VCaP (cell line): Measurements from ENCODE around the gene AP4E1.

Experiments
- H3K27ac ChIP-seq: fragments of 450-650 bp; 2 replicates; pipeline ENCODE4 v1.5.1; 2017
- TF ChIP-seq, protein P1 (sequence below): fragments of 450-650 bp; conservative IDR thresholded peaks from 2 replicates; pipeline ENCODE4 v1.5.1; 2017; ENCODE audit warnings: mild to moderate bottlenecking, moderate library complexity

The AP4E1 gene

DNA sequence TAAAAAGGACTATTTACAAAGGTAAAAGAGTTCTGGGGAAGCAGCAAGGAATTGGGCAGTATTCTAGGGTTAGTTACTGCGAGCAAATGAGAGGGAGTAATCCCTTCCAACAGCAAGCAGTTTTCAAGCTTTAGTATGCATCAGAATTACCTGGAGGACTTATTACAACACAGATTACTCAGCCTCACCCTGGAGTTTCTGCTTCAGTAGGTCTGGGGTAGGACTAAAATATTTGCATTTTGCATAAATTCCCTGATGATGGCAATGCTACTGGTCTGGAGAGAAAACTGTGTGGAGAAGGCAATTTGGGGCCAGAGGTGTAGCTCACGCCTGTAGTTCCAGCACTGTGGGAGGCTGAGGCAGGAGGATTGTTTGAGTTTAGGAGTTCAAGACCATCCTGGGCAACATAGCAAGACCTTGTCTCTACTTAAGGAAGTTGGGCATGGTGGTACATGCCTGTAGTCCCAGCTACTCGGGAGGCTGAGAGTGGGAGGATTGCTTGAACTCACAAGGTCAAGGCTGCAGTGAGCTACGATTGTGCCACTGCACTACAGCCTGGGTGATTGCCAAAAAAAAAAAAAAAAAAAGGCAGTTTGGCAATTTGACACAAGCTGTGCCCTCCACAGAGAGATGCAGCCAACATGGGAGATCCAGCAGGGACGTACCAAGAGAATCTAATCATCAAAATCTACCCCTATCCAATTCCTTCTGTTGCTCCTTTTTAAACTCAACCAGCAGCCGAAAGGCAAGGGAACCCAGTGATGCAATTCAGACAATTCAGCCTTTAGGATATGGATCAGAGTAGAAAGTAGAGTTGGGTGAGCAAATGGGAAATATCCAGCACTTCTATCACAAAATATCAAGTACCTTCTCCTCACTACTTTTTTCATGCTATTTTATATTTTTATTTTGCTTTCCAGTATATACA is 27.1 kb upstream of the AP4E1 start:
- no peak overlapping the region for H3K27ac ChIP-seq
- TF ChIP-seq, protein P1, sequence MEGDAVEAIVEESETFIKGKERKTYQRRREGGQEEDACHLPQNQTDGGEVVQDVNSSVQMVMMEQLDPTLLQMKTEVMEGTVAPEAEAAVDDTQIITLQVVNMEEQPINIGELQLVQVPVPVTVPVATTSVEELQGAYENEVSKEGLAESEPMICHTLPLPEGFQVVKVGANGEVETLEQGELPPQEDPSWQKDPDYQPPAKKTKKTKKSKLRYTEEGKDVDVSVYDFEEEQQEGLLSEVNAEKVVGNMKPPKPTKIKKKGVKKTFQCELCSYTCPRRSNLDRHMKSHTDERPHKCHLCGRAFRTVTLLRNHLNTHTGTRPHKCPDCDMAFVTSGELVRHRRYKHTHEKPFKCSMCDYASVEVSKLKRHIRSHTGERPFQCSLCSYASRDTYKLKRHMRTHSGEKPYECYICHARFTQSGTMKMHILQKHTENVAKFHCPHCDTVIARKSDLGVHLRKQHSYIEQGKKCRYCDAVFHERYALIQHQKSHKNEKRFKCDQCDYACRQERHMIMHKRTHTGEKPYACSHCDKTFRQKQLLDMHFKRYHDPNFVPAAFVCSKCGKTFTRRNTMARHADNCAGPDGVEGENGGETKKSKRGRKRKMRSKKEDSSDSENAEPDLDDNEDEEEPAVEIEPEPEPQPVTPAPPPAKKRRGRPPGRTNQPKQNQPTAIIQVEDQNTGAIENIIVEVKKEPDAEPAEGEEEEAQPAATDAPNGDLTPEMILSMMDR: no peak

DNA sequence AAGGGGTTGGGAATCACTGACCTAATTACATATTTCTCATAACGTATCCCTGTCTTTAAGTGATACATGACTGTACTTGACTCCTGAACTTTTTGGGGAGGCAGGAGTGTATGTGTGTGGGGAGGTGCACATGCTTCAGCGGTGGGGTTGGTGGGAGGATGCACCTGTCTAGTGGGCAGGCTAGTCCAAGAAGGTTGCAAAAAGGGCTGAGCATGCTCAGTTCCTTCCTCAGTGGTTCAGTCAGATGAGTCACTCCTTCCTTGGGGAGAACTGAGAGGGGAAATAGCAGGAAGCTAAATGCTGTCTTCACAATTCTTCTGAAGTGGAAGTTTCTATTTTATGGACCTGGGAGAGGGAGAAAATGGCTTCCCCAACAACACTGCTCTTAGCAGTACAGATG is 24.6 kb upstream of the AP4E1 start:
- no peak overlapping the region for H3K27ac ChIP-seq
- TF ChIP-seq, protein P1: no peak

DNA sequence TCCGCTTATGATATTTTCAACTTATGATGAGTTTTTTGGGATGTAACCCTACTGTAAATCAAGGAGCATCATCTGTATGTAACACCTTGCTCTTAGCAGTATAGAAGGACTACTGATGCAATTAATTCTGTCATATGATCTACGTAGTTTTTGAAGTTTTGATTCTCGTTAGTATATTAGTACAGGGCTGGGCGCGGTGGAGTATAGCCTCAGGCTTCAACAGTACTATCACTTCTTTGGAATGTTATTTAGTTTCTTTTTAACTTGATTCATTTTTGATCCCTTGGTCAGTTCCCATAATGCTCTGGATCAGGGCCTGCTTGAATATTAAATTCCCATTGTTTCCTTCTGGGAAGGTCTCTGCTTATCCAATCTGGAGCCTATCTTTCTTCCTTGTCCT is 23.9 kb upstream of the AP4E1 start:
- TF ChIP-seq, protein P1: no peak
- no peak overlapping the region for H3K27ac ChIP-seq

DNA sequence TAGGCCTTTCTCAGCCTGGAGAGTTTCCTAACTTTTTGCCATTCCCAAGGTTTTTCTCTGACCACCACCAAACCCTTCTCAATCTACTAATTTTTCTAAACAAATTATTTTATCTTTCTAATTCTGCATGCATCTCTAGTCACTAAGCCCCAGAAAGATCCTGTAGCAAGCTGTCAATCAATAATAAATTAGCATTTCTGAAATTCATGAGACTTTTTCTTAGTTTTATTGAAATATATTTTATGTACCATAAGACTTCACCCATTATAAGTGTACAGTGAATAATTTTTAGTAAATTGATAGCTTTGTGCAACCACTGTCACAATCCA is 22.4 kb upstream of the AP4E1 start:
- TF ChIP-seq, protein P1: peak; percentile 67
- H3K27ac ChIP-seq: no peak overlapping the region

DNA sequence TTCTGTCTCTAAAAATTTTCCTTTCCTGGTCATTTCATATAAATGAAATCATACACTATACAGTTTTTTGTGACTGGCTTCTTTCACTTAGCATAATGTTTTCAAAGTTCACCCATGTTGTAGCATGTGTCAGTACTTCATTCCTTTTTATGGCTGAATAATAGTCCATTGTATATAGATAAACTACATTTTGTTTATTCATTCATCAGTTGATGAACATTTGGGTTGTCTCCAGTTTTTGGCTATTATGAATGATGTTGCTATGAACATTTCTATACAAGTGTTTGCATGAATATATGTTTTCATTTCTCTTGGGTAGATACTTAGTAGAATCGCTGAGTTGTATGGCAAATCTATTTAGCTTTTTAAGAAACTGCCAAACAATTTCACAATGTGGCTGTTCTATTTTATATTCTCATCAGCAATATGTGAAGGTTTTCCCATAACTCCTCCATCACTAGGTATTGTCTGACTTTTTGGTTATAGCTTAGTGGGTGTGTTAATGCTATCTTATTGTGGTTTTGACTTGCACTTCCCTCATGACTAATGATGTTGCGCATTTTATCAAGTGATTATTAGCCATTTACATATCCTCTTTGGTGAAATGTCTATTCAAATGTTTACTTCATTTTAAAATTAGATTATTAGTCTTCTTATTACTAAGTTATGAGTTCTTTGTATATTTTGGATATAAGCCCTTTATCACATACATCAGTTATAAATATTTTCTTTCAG is 21.7 kb upstream of the AP4E1 start:
- TF ChIP-seq, protein P1: no peak
- no peak overlapping the region for H3K27ac ChIP-seq

DNA sequence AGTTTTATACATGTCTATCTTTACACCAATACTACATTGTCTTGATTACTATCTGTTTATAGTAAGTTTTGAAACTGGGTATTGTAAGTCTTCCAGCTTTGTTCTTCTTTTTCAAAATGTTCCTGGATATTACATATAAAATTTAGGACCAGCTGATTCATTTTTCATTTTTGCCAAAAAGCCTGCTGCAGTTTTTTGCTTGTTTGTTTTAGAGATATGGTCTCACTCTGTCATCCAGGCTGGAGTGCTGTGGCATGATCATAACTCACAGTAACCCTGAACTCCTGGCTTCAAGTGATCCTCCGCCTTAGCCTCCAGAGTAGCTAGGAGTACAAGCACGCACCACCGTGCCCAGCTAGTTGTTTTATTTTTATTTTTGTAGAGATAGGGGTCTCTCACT is 20.4 kb upstream of the AP4E1 start:
- TF ChIP-seq, protein P1: no peak
- H3K27ac ChIP-seq: no peak overlapping the region

DNA sequence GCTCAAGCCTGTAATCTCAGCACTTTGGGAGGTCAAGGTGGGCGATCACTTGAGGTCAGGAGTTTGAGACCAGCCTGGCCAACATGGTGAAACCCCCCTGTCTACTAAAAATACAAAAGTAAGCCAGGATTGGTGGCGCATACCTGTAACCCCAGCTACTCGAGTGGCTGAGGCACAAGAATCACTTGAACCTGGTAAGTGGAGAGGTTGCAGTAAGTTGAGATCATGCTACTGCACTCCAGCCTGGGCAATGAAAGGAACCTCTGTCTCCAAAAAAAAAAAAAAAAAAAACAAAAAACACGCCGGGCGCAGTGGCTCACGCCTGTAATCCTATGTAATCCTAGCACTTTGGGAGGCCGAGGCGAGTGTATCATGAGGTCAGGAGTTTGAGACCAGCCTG is 18.9 kb upstream of the AP4E1 start:
- TF ChIP-seq, protein P1: no peak
- H3K27ac ChIP-seq: no peak overlapping the region
